ENCODE results near the gene LYST. TPM values are rescaled to one million over a fixed set of nuclear protein-coding genes. Genes with fewer than 3 reads are reported as not detected.

The LYST gene
- total and polyA plus RNA-seq, 2 donors (not counting 3 experiments of a cell fraction or from before 2014, with no cell fraction given), result 3.1 to 9.6 TPM

GRCh38 chr1:235766794-235767285 lies 99.9 kb downstream of the LYST start:
- H3K9me1 ChIP-seq (replicated peaks; ENCODE audit: control insufficient read depth, extremely low read depth, insufficient read depth, low read length), result no peaks in the 10 kb centered on the region
- DNase-seq (ENCODE audit: low read depth, low spot score) (no peak), FAIRE-seq (no peak)
- CTCF ChIA-PET, result no interaction called here
- no peaks in the 10 kb centered on the region for H3K9me3 ChIP-seq (replicated peaks; ENCODE audit: control insufficient read depth, insufficient read depth, low read length)
- TF ChIP-seq EZH2 (IDR thresholded peaks at IDR 0.05; ENCODE audit: borderline replicate concordance, low read depth, low read length, severe bottlenecking) (no peak), POLR2AphosphoS5 (IDR thresholded peaks at IDR 0.05; ENCODE audit: insufficient read depth, low read depth, low read length) (no peak), POLR2A (IDR thresholded peaks at IDR 0.05; ENCODE audit: low read depth, low read length) (no peak), JUN (IDR thresholded peaks at IDR 0.05; ENCODE audit: borderline replicate concordance, insufficient read depth, insufficient read length, low read depth) (no peak), MAX (IDR thresholded peaks at IDR 0.05; ENCODE audit: insufficient read depth, insufficient read length) (no peak), CTCF (IDR thresholded peaks at IDR 0.05; ENCODE audit: extremely low read depth in 1 of 2, insufficient read depth in 1 of 2, low read depth in 1 of 2, low read length in 2 of 2) (no peak), FOS (IDR thresholded peaks at IDR 0.05; ENCODE audit: borderline replicate concordance, insufficient read depth, low read length) (no peak), GATA2 (IDR thresholded peaks at IDR 0.05; ENCODE audit: insufficient read depth, insufficient read length, low read depth, low read length) (no peak), MYC (IDR thresholded peaks at IDR 0.05; ENCODE audit: low read depth, low read length) (no peak)
- H3K4me3 ChIP-seq (replicated peaks in 1 of 3; ENCODE audit: insufficient read depth in 1 of 3, low read depth in 1 of 3, low read length in 3 of 3), result no peak overlapping the region
- no peaks in the 10 kb centered on the region for H3K27me3 ChIP-seq (ENCODE audit: control insufficient read depth in 2 of 2, insufficient read depth in 2 of 2, low read length in 2 of 2)
- H3K4me2 ChIP-seq (ENCODE audit: insufficient read depth, low read length), result no peak overlapping the region
- no peaks in the 10 kb centered on the region for H3K36me3 ChIP-seq (ENCODE audit: control insufficient read depth in 2 of 2, extremely low read depth in 1 of 2, insufficient read depth in 2 of 2, low read length in 2 of 2)
- no peaks in the 10 kb centered on the region for H3K79me2 ChIP-seq (ENCODE audit: control insufficient read depth, insufficient read depth, low read length)
- BruUV-seq (replicated peaks), result no TSS peak
- H3K9ac ChIP-seq (replicated peaks; ENCODE audit: extremely low read depth, insufficient read depth, low read length), result no peak overlapping the region
- POLR2A ChIA-PET, result no interaction called here
- dilution Hi-C loops (cut with MboI; ENCODE audit: extremely low pct_ligation_motif_present, low sequenced_read_pairs) (no loop called here), intact Hi-C loops (cut with micrococcal nuclease) (no loop called here)
- H2AFZ ChIP-seq (ENCODE audit: low read depth, low read length), result no peak overlapping the region
- H3K27ac ChIP-seq (ENCODE audit: insufficient read depth, low read depth, low read length), result no peak overlapping the region
- no peaks in the 10 kb centered on the region for H3K4me1 ChIP-seq (ENCODE audit: control insufficient read depth, extremely low read depth, insufficient read depth, low read length)
- no peaks in the 10 kb centered on the region for H4K20me1 ChIP-seq (replicated peaks; ENCODE audit: control insufficient read depth, extremely low read depth, insufficient read depth, low read length)
